Gastrocnemius medialis (tissue), 4 donors: ENCODE measurements around the gene ROBO2.

ENCODE experiments used
- CTCF ChIP-seq, 5 experiments: fragments of 450-650 bp in 3 of 5; fragments of 200-600 bp in 2 of 5; sonication (generic) in 2 of 5; IDR thresholded peaks in 4 of 5; conservative IDR thresholded peaks in 1 of 5; 1 replicate in 4 of 5; 2 replicates in 1 of 5; pipeline ENCODE4 v1.5.1; 2016 to 2019; ENCODE audit warnings: antibody characterized with exemption in 5 of 5, mild to moderate bottlenecking in 3 of 5, moderate library complexity in 3 of 5
- POLR2A ChIP-seq, 2 donors: fragments of 450-650 bp; IDR thresholded peaks; one replicate each; pipeline ENCODE4 v1.6.1; 2017; ENCODE audit warnings: antibody characterized with exemption in 2 of 2, mild to moderate bottlenecking in 2 of 2, moderate library complexity in 2 of 2

- TF ChIP-seq POLR2A (IDR thresholded peaks at IDR 0.05) (no peak), CTCF (IDR thresholded peaks at IDR 0.05 in 4 of 5, conservative IDR thresholded peaks at IDR 0.05 in 1 of 5) (no peak)
Measured at GRCh38 chr3:77536038-77536775, 496.3 kb downstream of the ROBO2 start.
